CD4-positive, alpha-beta T cell treated with Interleukin-15 for 1 hour (primary cell): ENCODE measurements around the gene AJM1.
A peak's percentile ranks its signal among the peaks of the same experiment; 100 is the strongest.
"Not testable (repeated sequence)": the region's sequence is repeated elsewhere in the genome, so short reads cannot be mapped to it uniquely, and the experiment has no call there.

Experiments
- DNase-seq: peaks from one replicate; pipeline ENCODE4 v3.0.0-alpha.2; 2020

Gene AJM1

GRCh38 chr9:136832581-136832980 lies 9.7 kb upstream of the AJM1 start:
- DNase-seq: no peak

GRCh38 chr9:136833381-136834048 lies 8.8 kb upstream of the AJM1 start:
- not testable (repeated sequence) for DNase-seq

- no peak for DNase-seq
Measured at GRCh38 chr9:136835162-136835931, 6.9 kb upstream of the AJM1 start.

- no peak for DNase-seq
Measured at GRCh38 chr9:136835932-136836904, 6.1 kb upstream of the AJM1 start.

GRCh38 chr9:136837146-136837855 lies 5.0 kb upstream of the AJM1 start:
- no peak for DNase-seq

- not testable (repeated sequence) for DNase-seq
Measured at GRCh38 chr9:136837856-136838277, 4.4 kb upstream of the AJM1 start.

GRCh38 chr9:136838314-136839228 lies 3.7 kb upstream of the AJM1 start:
- no peak for DNase-seq

- no peak for DNase-seq
Measured at GRCh38 chr9:136839229-136840139, 2.8 kb upstream of the AJM1 start.

GRCh38 chr9:136840140-136840876 lies 2.0 kb upstream of the AJM1 start:
- DNase-seq: no peak

GRCh38 chr9:136840877-136841645 lies 1.2 kb upstream of the AJM1 start:
- no peak for DNase-seq

- DNase-seq: not testable (repeated sequence)
Measured at GRCh38 chr9:136841646-136842379, 465 bp upstream of the AJM1 start.

GRCh38 chr9:136843159-136843800 lies 1.0 kb downstream of the AJM1 start:
- not testable (repeated sequence) for DNase-seq

GRCh38 chr9:136843801-136844740 lies 1.8 kb downstream of the AJM1 start:
- peak; percentile 54 for DNase-seq

- DNase-seq: no peak
Measured at GRCh38 chr9:136844761-136845464, 2.6 kb downstream of the AJM1 start.

- DNase-seq: no peak
Measured at GRCh38 chr9:136845465-136846260, 3.4 kb downstream of the AJM1 start.
